Right atrium auricular region (tissue), 2 donors: Measurements from ENCODE around the gene RPH3AL. TPM values are rescaled to one million over a fixed set of nuclear protein-coding genes. Genes with fewer than 3 reads are reported as not detected.

ENCODE experiments used
- DNase-seq: peaks from one replicate; pipeline ENCODE4 v3.0.0-alpha.2; 2019; ENCODE audit warnings: low spot score
- H3K27ac ChIP-seq, 2 donors: fragments of 200-600 bp; sonication (generic); 1 replicate in 1 of 2; 2 replicates in 1 of 2; pipeline ENCODE4 v1.5.1; 2016 to 2019
- H3K27me3 ChIP-seq, 2 donors: fragments of 200-600 bp; sonication (generic); one replicate each; pipeline versions ENCODE4 v1.5.1 to v1.6.0; 2017 to 2019
- H3K36me3 ChIP-seq: fragments of 200-600 bp; sonication (generic); one replicate; pipeline ENCODE4 v1.5.1; 2016
- H3K4me1 ChIP-seq, 2 donors: fragments of 200-600 bp; sonication (generic); one replicate each; pipeline versions ENCODE4 v1.5.1 to v1.6.0; 2017 to 2019
- H3K4me3 ChIP-seq, 2 donors: fragments of 200-600 bp; sonication (generic); 1 replicate in 1 of 2; 2 replicates in 1 of 2; pipeline ENCODE4 v1.5.1; 2017 to 2019; ENCODE audit warnings: mild to moderate bottlenecking in 1 of 2, moderate library complexity in 1 of 2
- H3K9me3 ChIP-seq, 2 donors: fragments of 200-600 bp; sonication (generic); one replicate each; pipeline ENCODE4 v1.5.1; 2019
- CTCF ChIP-seq, 2 donors: fragments of 200-600 bp; sonication (generic); IDR thresholded peaks; one replicate each; pipeline ENCODE4 v1.5.1; 2019; ENCODE audit warnings: antibody characterized with exemption in 2 of 2
- total RNA-seq, 2 donors: library from RNA; depleted of rRNA; stranded (reverse); fragments of >200 nt; gene quantifications; one replicate each; pipeline ENCODE4 v1.1.0, GENCODE V29; 2016

Gene RPH3AL
- total RNA-seq, 2 donors from 2014 or later: 7.2 to 13.1 TPM

DNA sequence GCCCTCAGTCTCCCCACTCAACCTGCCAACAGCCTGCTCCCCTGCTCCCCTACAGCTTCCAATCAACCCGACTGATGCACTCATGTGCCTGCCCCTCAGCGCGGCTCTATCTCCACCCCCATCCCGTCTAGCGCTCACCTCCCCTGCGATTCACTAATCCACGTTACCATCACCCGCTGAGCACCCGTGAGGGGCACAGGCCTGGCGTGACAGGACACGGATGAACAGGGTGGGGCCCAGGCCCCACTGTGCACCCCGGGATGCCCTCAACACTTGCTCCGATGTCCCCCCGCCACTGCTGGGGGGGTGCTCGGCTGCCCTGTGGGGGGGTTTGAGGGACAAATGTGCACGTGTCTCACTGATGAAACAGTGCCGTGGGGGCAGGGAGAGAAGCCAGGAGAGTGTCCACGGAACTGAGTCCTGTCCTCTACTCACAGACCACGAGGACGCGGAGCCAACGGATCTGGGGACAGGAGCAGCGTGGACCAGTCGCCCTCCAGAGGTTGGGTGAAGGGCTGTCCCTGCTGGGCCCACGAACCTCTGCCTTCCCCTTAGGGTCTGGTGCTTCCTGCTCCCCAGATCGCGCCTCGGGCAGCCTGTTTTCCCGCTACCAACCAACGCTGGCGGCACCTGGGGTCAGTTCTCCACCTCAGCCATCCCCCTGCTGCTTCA lies 66.7 kb downstream of the RPH3AL start:
- H3K4me3 ChIP-seq: no peak overlapping the region
- peaks cover 0 to 1% of the 10 kb centered on the region in 2 donors for H3K9me3 ChIP-seq
- H3K36me3 ChIP-seq: no peaks in the 10 kb centered on the region
- no peak for DNase-seq
- no peaks in the 10 kb centered on the region for H3K27me3 ChIP-seq
- H3K4me1 ChIP-seq: no peaks in the 10 kb centered on the region
- no peak overlapping the region for H3K27ac ChIP-seq
- no peak for TF ChIP-seq CTCF (IDR thresholded peaks at IDR 0.05)

DNA sequence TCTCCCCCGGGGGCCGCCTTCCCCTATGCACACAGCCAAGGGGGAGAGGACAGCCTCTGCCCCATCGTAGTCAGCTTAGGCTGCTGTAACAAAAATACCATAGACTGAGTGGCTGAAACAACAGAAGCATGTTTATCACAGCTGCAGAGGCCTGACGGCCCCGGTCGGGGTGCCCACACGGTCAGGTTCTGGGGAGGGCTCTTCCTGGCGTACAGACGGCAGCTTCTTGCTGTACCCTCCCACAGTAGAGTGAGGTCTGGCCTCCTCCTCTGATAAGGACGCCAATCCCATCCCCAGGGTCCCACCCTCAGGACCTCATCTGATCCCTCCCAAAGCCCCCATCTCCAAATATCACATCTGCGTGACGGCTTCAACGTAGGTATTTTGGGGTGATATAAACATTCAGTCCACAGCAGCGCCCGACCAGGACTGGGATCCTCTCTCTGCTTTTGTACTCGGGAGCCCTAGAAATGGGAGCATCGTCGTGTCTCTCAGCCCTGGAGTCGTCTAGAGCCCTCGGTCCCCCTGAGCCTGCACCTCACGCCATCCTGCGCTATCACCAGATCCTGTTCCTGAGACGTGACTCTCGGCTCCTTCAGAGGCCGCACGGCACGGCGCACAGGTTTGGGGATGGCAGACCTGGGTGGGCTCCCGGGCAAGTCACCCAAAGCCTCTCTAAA lies 67.8 kb downstream of the RPH3AL start:
- DNase-seq: no peak
- no peak for TF ChIP-seq CTCF (IDR thresholded peaks at IDR 0.05)

GRCh38 chr17:283911-284675 lies 68.5 kb downstream of the RPH3AL start:
- DNase-seq: no peak
- H3K4me1 ChIP-seq: no peaks in the 10 kb centered on the region
- no peak overlapping the region for H3K27ac ChIP-seq

More for the DNA sequence above, 67.8 kb downstream of the RPH3AL start:
- H3K4me3 ChIP-seq: no peak overlapping the region
- peaks cover 0 to 11% of the 10 kb centered on the region in 2 donors for H3K9me3 ChIP-seq
- no peaks in the 10 kb centered on the region for H3K36me3 ChIP-seq
- H3K4me1 ChIP-seq: no peaks in the 10 kb centered on the region
- no peaks in the 10 kb centered on the region for H3K27me3 ChIP-seq
- no peak overlapping the region for H3K27ac ChIP-seq

GRCh38 chr17:282912-283882 lies 69.4 kb downstream of the RPH3AL start:
- Histone ChIP-seq H3K27ac (no peak overlapping the region), H3K4me3 (no peak overlapping the region), H3K36me3 (no peaks in the 10 kb centered on the region), H3K9me3 (peaks cover 0 to 11% of the 10 kb centered on the region in 2 donors), H3K4me1 (no peaks in the 10 kb centered on the region), H3K27me3 (no peaks in the 10 kb centered on the region)
- no peak for DNase-seq
- TF ChIP-seq CTCF (IDR thresholded peaks at IDR 0.05): no peak

More at GRCh38 chr17:283911-284675, 68.5 kb downstream of the RPH3AL start:
- H3K36me3 ChIP-seq: no peaks in the 10 kb centered on the region
- no peaks in the 10 kb centered on the region for H3K27me3 ChIP-seq
- TF ChIP-seq CTCF (IDR thresholded peaks at IDR 0.05): no peak
- H3K9me3 ChIP-seq: peaks cover 0 to 11% of the 10 kb centered on the region in 2 donors
- H3K4me3 ChIP-seq: no peak overlapping the region
